T-helper 22 cell (primary cell): Measurements from ENCODE around the gene P3H2.
"Not testable (repeated sequence)": the region's sequence is repeated elsewhere in the genome, so short reads cannot be mapped to it uniquely, and the experiment has no call there.

ENCODE experiments used
- DNase-seq: peaks from one replicate; pipeline ENCODE4 v3.0.0-alpha.2; 2020; ENCODE audit warnings: low read depth

Gene P3H2

GRCh38 chr3:190084983-190085382 is 35.7 kb downstream of the P3H2 start:
- DNase-seq = no peak

GRCh38 chr3:190083635-190084034 is 37.1 kb downstream of the P3H2 start:
- DNase-seq = no peak

- DNase-seq = no peak
Observed at GRCh38 chr3:190081389-190081788, 39.3 kb downstream of the P3H2 start.

GRCh38 chr3:190079173-190079572 is 41.5 kb downstream of the P3H2 start:
- not testable (repeated sequence) for DNase-seq

GRCh38 chr3:190077395-190078045 is 43.2 kb downstream of the P3H2 start:
- no peak for DNase-seq

- no peak for DNase-seq
Observed at GRCh38 chr3:190076601-190077394, 43.9 kb downstream of the P3H2 start.

- no peak for DNase-seq
Observed at GRCh38 chr3:190076136-190076535, 44.6 kb downstream of the P3H2 start.

GRCh38 chr3:190074817-190075216 is 45.9 kb downstream of the P3H2 start:
- DNase-seq = no peak

GRCh38 chr3:190073264-190074008 is 47.3 kb downstream of the P3H2 start:
- DNase-seq = no peak

- DNase-seq = no peak
Observed at GRCh38 chr3:190072856-190073255, 47.8 kb downstream of the P3H2 start.

- not testable (repeated sequence) for DNase-seq
Observed at GRCh38 chr3:190071921-190072320, 48.8 kb downstream of the P3H2 start.

GRCh38 chr3:190070622-190071347 is 49.9 kb downstream of the P3H2 start:
- DNase-seq = no peak

GRCh38 chr3:190065204-190065603 is 55.5 kb downstream of the P3H2 start:
- DNase-seq = no peak

GRCh38 chr3:190064659-190065058 is 56.0 kb downstream of the P3H2 start:
- no peak for DNase-seq

GRCh38 chr3:190064112-190064511 is 56.6 kb downstream of the P3H2 start:
- no peak for DNase-seq

GRCh38 chr3:190063490-190063889 is 57.2 kb downstream of the P3H2 start:
- no peak for DNase-seq

- DNase-seq = no peak
Observed at GRCh38 chr3:190060192-190060775, 60.4 kb downstream of the P3H2 start.

GRCh38 chr3:190059242-190059590 is 61.5 kb downstream of the P3H2 start:
- DNase-seq = no peak

- no peak for DNase-seq
Observed at GRCh38 chr3:190058521-190059241, 62.0 kb downstream of the P3H2 start.

- DNase-seq = no peak
Observed at GRCh38 chr3:190056742-190057141, 64.0 kb downstream of the P3H2 start.

GRCh38 chr3:190055773-190056172 is 64.9 kb downstream of the P3H2 start:
- DNase-seq = no peak
